GM18517 (cell line): ENCODE measurements around the gene KIR2DL1.
"Not testable (repeated sequence)": the region's sequence is repeated elsewhere in the genome, so short reads cannot be mapped to it uniquely, and the experiment has no call there.

Experiments
- ATAC-seq: cut with Tn5 transposase; IDR thresholded peaks from one replicate; pipeline ENCODE4 v1.9.1; 2021; ENCODE audit warnings: mild to moderate bottlenecking, moderate library complexity; ENCODE audit not compliant: unreplicated experiment

Gene KIR2DL1

DNA sequence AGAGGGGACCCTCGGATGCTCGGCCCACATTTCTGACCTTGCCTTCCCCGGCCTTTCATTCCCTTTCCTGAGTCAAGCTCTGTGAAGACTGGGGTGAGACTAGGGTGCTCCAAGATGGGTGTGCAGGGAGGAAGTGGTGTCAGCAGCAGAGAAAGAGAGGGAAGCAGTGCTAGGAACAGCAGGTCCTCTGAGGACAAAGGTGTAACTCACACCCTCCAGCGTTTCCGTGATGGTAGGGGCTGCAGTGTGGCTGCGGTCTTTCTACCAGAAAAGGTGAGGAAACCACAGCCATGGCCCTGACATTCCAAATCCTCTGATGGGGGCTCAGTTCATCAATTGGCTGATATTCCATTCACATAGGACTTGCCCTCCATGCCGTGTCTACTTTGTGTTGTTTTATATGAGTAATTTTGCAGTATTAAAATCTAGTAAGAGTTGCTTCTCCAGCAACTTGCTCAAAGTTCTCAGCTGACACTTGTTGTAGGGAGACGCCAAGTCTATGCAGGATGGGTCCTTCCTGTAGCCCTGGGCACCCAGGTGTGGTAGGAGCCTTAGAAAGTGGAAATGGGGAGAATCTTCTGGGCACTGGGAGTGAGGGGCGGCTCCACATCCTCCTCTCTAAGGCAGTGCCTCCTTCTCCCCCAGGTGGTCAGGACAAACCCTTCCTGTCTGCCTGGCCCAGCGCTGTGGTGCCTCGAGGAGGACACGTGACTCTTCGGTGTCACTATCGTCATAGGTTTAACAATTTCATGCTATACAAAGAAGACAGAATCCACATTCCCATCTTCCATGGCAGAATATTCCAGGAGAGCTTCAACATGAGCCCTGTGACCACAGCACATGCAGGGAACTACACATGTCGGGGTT lies 48.3 kb downstream of the KIR2DL1 start:
- no peak for ATAC-seq

- ATAC-seq = not testable (repeated sequence)
Observed at GRCh38 chr19:54824416-54824815, 54.8 kb downstream of the KIR2DL1 start.

- not testable (repeated sequence) for ATAC-seq
Observed at GRCh38 chr19:54825326-54825725, 55.7 kb downstream of the KIR2DL1 start.

DNA sequence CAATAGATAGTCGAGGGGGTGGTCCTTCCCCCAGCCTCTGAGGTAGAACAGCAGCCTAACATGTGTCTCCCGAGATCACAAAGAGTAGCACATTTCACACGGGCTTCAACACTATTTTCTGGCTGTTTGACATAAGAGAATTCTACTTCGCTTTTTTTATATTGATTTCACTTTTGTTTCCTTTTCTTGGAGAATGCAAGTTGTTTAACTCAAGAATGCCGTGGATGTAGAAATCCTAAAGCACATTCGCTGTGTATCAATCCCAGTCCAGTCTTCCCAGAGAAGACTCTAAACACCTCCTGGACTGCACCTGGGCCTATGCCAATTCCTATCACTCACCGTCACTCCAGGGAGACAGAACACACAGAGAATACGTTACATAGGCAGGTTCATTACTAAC lies 58.5 kb downstream of the KIR2DL1 start:
- ATAC-seq = not testable (repeated sequence)

DNA sequence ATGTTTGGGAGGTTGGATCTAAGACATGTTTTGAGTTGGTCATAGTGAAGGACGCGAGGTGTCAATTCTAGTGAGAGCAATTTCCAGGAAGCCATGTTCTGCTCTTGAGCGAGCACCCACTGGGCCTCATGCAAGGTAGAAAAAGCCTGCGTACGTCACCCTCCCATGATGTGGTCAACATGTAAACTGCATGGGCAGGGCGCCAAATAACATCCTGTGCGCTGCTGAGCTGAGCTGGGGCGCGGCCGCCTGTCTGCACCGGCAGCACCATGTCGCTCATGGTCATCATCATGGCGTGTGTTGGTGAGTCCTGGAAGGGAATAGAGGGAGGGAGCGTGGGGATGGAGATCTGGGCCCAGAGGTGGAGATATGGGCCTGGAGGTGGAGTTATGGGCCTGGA lies 62.9 kb downstream of the KIR2DL1 start, which contains the start of gene KIR2DS4:
KIR2DS4 (plus strand) TSS at position 181 of the 400 bp plus-strand sequence.
- not testable (repeated sequence) for ATAC-seq
